ENCODE data around the gene ATE1.
A peak's percentile ranks its signal among the peaks of the same experiment; 100 is the strongest.
"Not testable (repeated sequence)": the region's sequence is repeated elsewhere in the genome, so short reads cannot be mapped to it uniquely, and the experiment has no call there.

ATE1 gene

GRCh38 chr10:121831777-121832176 is 96.1 kb downstream of the ATE1 start:
- no peak for DNase-seq (ENCODE audit: low read depth in 2 of 2)

- no peak for DNase-seq (ENCODE audit: low read depth in 2 of 2)
Observed at GRCh38 chr10:121831237-121831636, 96.6 kb downstream of the ATE1 start.

DNA sequence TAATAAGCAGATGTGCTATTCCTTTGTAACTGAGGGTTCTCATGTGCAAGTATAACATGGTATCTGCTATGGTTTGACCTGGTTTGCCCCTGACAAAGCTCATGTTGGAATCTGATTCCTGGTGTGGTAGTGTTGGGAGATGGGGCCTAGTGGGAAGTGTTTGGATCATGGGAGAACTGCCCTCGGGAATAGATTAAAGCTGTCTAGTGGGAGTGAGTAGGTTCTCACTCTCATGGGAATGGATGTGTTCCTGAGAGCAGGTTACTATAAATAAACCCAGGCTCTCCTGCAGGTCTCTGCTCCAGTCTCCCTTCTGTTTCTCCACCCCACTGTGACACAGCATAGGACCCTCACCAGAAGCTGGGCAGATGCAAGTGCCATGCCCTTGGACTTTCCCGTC is 97.7 kb downstream of the ATE1 start:
- no peak for DNase-seq (ENCODE audit: low read depth in 2 of 2)

DNA sequence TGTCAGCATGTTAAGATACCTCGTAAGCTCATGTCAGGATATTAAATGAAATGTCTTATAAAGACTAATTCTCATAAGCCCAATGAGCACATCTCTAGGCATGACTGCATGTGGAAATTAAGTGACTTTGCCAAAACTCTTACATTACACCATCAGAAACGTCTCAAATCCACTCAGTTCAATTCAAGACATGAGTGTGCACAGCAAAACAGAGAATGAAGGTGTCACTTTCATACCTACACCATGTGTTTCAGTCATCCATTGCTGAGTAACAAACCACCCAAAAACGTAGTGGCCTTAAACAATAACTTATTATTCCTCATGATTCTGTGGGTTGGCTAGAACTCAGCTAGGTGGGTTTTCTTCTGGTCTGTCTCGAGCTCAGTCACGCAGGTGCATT is 99.8 kb downstream of the ATE1 start:
- DNase-seq (ENCODE audit: low read depth in 2 of 2): no peak

- not testable (repeated sequence) for DNase-seq (ENCODE audit: low read depth in 2 of 2)
Observed at GRCh38 chr10:121826773-121827172, 101.1 kb downstream of the ATE1 start.

DNA sequence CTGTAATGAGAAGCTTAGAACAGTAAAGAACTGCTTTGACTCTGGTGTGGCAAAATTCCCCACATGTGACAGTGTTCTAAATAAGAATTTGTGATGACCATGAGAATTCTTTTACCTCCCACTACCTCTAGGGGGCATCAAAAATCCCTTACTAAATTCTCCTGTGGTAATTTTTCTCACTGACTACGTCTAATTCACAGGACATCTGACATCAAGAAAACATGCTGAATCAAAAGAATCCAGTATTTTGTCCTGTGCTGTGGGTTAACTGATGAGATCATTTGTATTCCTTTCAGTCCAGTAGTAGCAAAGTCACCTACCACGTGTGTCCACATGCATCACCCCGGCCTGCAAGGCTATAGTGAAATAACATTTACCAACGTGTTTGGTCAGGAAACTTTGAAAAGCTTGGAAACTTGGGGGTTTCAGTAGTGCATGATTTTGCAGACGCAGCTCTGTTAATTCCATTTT is 103.8 kb downstream of the ATE1 start:
- peak in 1 of 2 experiments; percentile 3 for DNase-seq (ENCODE audit: low read depth in 2 of 2)

DNA sequence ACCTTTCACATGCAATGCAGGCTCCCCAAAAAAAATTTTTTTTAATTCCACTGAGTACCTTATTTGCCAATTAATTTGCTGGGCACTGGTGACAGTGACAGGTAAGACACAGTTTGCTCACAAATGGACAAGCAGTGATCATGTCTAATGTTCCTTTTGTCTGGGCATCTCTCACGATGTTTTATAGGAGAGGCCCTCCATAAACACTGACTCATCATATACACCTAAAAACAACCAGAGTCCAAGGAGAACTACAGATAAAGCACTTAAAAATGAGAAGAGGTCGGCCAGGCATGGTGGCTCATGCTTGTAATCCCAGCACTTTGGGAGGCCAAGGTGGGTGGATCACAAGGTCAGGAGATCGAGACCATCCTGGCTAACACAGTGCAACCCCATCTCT is 105.1 kb downstream of the ATE1 start:
- no peak for DNase-seq (ENCODE audit: low read depth in 2 of 2)

- DNase-seq (ENCODE audit: low read depth in 2 of 2): no peak
Observed at GRCh38 chr10:121822180-121822579, 105.7 kb downstream of the ATE1 start.

DNA sequence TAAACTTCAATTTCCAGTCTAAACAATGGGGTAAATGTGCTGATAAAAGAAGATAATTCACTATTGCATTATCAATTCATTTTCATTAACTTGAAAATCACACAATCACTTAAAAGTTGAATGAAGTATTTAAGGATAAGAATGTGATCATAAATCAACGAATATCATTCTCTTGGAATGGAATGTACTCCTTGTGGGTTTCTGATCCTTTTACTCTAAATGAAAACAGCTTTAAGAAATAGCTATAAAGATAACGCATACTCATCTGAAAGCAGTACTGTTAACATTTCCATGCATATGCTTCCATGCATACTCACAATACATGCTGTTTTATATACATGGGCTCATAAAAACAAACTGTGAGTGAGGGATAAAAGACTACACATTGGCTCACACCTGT is 108.8 kb downstream of the ATE1 start:
- DNase-seq (ENCODE audit: low read depth in 2 of 2): peak; percentile 50 to 67

DNA sequence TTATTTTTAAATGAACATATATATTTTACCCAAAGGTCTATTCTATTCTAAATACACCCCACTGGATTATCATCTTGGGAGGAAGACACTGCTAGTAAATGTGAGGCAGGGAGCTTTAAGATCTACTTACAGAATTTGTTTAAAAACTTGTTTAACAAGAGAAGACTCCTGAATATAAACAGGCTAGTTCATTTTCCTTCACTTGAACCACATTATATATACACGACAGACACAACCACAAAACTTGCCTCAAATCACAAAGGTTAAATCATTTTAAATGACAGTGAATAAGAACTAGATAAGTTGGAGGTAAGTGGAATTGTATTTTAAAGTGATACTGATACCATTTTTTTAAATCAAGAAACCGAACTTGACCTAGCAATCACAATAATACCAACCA is 109.2 kb downstream of the ATE1 start:
- peak in 1 of 2 experiments; percentile 1 for DNase-seq (ENCODE audit: low read depth in 2 of 2)

DNA sequence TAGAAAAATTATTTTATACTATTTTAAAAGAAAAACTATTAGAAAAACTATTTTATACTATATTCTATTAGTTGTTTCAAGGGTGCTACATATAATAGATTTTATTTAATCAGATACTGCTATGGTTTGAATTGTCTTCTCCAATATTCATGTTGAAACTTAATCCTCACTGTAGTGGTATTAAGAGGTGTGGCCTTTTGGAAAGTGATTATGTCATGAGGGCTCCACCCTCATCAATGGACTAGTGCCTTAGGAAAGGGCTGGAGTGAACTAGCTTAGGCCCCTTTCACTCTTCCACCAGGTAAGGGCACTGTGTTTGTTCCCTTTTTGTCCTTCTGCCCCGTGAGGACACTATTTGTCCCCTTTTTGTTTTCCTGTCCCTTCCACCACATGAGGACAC is 111.6 kb downstream of the ATE1 start:
- DNase-seq (ENCODE audit: low read depth in 2 of 2): no peak

DNA sequence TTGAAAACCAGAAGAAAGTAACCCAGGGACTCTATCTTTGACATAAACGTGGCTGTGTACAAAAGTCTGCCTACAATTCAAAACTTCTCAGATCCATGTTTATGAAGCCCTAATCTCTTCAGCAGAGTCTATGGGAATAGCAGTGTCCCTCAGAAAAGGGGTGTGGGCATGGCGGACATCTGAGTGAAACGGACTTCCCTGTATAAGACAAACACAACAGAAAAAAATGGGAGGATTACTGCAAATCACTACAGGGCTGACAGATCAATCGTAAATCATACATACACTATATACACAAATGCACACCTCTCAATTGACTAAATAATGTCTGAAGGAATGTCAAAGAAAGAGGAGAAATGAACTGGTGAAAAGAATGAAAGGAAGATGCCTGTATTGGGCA is 114.0 kb downstream of the ATE1 start:
- no peak for DNase-seq (ENCODE audit: low read depth in 2 of 2)

- DNase-seq (ENCODE audit: low read depth in 2 of 2): no peak
Observed at GRCh38 chr10:121813211-121813815, 114.5 kb downstream of the ATE1 start.

- DNase-seq (ENCODE audit: low read depth in 2 of 2): no peak
Observed at GRCh38 chr10:121812031-121812430, 115.8 kb downstream of the ATE1 start.

GRCh38 chr10:121811386-121811785 is 116.4 kb downstream of the ATE1 start:
- no peak for DNase-seq (ENCODE audit: low read depth in 2 of 2)

- no peak for DNase-seq (ENCODE audit: low read depth in 2 of 2)
Observed at GRCh38 chr10:121808835-121809234, 119.0 kb downstream of the ATE1 start.

GRCh38 chr10:121804460-121804859 is 123.4 kb downstream of the ATE1 start:
- DNase-seq (ENCODE audit: low read depth in 2 of 2): peak; percentile 90

DNA sequence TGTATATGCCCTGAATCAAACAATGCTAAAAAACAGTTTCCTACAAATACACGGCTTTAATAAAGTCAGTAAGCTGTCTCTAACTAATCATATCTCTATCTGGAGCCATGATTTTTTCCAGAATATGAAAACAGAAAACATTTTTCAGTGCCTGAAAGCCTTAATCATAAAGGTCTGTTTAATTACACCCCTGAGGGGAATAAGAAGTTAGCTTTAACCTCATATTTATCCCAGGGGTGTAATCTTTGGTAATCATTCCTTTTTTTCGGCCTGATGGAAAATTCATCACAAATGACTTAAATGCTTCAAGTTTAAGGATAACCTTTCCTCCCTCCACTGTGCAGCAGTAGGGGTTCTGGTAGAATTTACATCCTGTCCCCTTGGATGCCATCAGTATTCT is 124.2 kb downstream of the ATE1 start:
- DNase-seq (ENCODE audit: low read depth in 2 of 2): no peak

- no peak for DNase-seq (ENCODE audit: low read depth in 2 of 2)
Observed at GRCh38 chr10:121800831-121801230, 127.0 kb downstream of the ATE1 start.

- DNase-seq (ENCODE audit: low read depth in 2 of 2): no peak
Observed at GRCh38 chr10:121800146-121800545, 127.7 kb downstream of the ATE1 start.

GRCh38 chr10:121797490-121797889 is 130.3 kb downstream of the ATE1 start:
- no peak for DNase-seq (ENCODE audit: low read depth in 2 of 2)

GRCh38 chr10:121796342-121796741 is 131.5 kb downstream of the ATE1 start:
- DNase-seq (ENCODE audit: low read depth in 2 of 2): no peak

DNA sequence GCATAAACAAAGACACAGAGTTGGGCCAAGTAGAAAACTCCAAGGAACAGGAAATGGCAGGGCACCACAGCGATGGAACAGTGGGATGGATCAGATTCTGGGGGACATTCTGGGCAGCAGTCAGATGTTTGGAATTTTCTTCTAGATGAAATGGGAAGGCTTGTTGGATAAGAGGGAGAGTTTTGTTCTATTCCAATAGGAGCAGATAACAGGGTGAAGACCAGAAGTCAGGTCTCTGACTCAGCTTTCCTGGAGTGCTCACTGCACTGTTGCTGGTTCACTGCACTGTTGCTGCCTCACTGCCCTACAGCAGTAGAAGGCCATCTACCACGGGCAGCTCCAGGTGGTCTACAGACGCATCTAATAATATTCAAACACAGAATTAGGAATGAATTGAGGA is 135.6 kb downstream of the ATE1 start:
- DNase-seq (ENCODE audit: low read depth in 2 of 2): no peak

GRCh38 chr10:121791761-121792160 is 136.1 kb downstream of the ATE1 start:
- no peak for DNase-seq (ENCODE audit: low read depth in 2 of 2)

Measured in fibroblast of skin of left biceps (primary cell).